GM12874 (cell line): ENCODE results near the gene PRR14L.

Experiments used
- CTCF ChIP-seq: IDR thresholded peaks from 2 replicates; pipeline ENCODE4 v1.5.1; 2011; ENCODE audit warnings: low read depth, mild to moderate bottlenecking, control low read depth, low read length, moderate library complexity; ENCODE audit not compliant: insufficient read depth

Gene PRR14L

GRCh38 chr22:31682751-31683150 lies 67.2 kb downstream of the PRR14L start:
- no peak for TF ChIP-seq CTCF

- TF ChIP-seq CTCF = no peak
Measured at GRCh38 chr22:31681349-31682345, 68.3 kb downstream of the PRR14L start.

GRCh38 chr22:31680861-31681341 lies 69.0 kb downstream of the PRR14L start:
- TF ChIP-seq CTCF = no peak

- TF ChIP-seq CTCF = no peak
Measured at GRCh38 chr22:31678748-31679147, 71.2 kb downstream of the PRR14L start.

- no peak for TF ChIP-seq CTCF
Measured at GRCh38 chr22:31676700-31677099, 73.2 kb downstream of the PRR14L start.

GRCh38 chr22:31662668-31663037 lies 87.3 kb downstream of the PRR14L start:
- no peak for TF ChIP-seq CTCF

- no peak for TF ChIP-seq CTCF
Measured at GRCh38 chr22:31661851-31662667, 87.9 kb downstream of the PRR14L start, which contains the start of gene PISD. TSS of gene PISD (minus strand) at chr22:31662215. CDS start at chr22:31662208, 7 bp downstream.
